MM.1S (cell line): ENCODE results near the gene ARHGAP44.

ENCODE experiments used
- EZH2phosphoT487 ChIP-seq: fragments of 300-600 bp; sonication (generic); IDR thresholded peaks from 2 replicates; pipeline ENCODE4 v1.6.1; 2018; ENCODE audit warnings: antibody characterized with exemption, low read length
- TF ChIP-seq, protein P1 (sequence below): fragments of 300-600 bp; sonication (generic); IDR thresholded peaks from 2 replicates; pipeline ENCODE4 v1.5.1; 2016; ENCODE audit warnings: antibody characterized with exemption, low read length, mixed read lengths

DNA sequence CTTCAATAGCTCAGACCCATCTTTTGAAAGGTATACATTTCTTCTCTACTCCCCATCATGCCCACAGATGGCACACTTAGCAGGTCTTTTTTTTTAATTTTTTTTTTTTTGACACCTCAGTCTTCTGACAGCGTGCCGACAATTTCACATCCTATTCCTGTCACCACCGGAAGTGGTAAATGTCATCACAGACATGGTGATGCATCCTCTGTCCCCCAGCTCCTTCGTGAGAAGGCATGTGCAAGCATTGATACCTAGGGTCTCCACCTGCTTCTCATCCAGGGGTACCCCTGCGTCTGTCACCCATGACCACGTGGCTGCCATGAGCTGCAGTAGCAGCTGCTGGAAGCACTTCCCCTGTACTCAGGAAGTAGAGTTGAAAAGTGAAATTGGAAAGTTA lies 192.9 kb downstream of the ARHGAP44 start:
- TF ChIP-seq, protein P1, sequence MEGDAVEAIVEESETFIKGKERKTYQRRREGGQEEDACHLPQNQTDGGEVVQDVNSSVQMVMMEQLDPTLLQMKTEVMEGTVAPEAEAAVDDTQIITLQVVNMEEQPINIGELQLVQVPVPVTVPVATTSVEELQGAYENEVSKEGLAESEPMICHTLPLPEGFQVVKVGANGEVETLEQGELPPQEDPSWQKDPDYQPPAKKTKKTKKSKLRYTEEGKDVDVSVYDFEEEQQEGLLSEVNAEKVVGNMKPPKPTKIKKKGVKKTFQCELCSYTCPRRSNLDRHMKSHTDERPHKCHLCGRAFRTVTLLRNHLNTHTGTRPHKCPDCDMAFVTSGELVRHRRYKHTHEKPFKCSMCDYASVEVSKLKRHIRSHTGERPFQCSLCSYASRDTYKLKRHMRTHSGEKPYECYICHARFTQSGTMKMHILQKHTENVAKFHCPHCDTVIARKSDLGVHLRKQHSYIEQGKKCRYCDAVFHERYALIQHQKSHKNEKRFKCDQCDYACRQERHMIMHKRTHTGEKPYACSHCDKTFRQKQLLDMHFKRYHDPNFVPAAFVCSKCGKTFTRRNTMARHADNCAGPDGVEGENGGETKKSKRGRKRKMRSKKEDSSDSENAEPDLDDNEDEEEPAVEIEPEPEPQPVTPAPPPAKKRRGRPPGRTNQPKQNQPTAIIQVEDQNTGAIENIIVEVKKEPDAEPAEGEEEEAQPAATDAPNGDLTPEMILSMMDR = no peak
- TF ChIP-seq EZH2phosphoT487 = no peak
